ENCODE measurements around the gene PRKCD.
A peak's percentile ranks its signal among the peaks of the same experiment; 100 is the strongest.

PRKCD gene

GRCh38 chr3:53160660-53161449 lies at the start of gene PRKCD:
PRKCD (plus strand) TSS chr3:53161209; CDS start chr3:53178423, 17,214 bp downstream.
- peak within 1 kb of the TSS; percentile 78 for H3K4me3 ChIP-seq (ENCODE audit: low read depth, low read length)

GRCh38 chr3:53111822-53112221 lies 49.2 kb upstream of the PRKCD start:
- no peak overlapping the region for H3K4me3 ChIP-seq (ENCODE audit: low read depth, low read length)

GRCh38 chr3:53113293-53114010 lies 47.6 kb upstream of the PRKCD start:
- H3K4me3 ChIP-seq (ENCODE audit: low read depth, low read length): no peak overlapping the region

GRCh38 chr3:53114011-53114400 lies 47.0 kb upstream of the PRKCD start:
- no peak overlapping the region for H3K4me3 ChIP-seq (ENCODE audit: low read depth, low read length)

GRCh38 chr3:53114412-53115074 lies 46.5 kb upstream of the PRKCD start:
- H3K4me3 ChIP-seq (ENCODE audit: low read depth, low read length): no peak overlapping the region

- H3K4me3 ChIP-seq (ENCODE audit: low read depth, low read length): no peak overlapping the region
Observed at GRCh38 chr3:53116956-53117355, 44.1 kb upstream of the PRKCD start.

GRCh38 chr3:53120336-53120735 lies 40.7 kb upstream of the PRKCD start:
- no peak overlapping the region for H3K4me3 ChIP-seq (ENCODE audit: low read depth, low read length)

GRCh38 chr3:53122255-53122932 lies 38.6 kb upstream of the PRKCD start:
- no peak overlapping the region for H3K4me3 ChIP-seq (ENCODE audit: low read depth, low read length)

GRCh38 chr3:53122933-53123305 lies 38.1 kb upstream of the PRKCD start:
- no peak overlapping the region for H3K4me3 ChIP-seq (ENCODE audit: low read depth, low read length)

GRCh38 chr3:53123510-53123909 lies 37.5 kb upstream of the PRKCD start:
- no peak overlapping the region for H3K4me3 ChIP-seq (ENCODE audit: low read depth, low read length)

GRCh38 chr3:53123953-53124352 lies 37.1 kb upstream of the PRKCD start:
- H3K4me3 ChIP-seq (ENCODE audit: low read depth, low read length): no peak overlapping the region

GRCh38 chr3:53126601-53127000 lies 34.4 kb upstream of the PRKCD start:
- no peak overlapping the region for H3K4me3 ChIP-seq (ENCODE audit: low read depth, low read length)

GRCh38 chr3:53129344-53129743 lies 31.7 kb upstream of the PRKCD start:
- H3K4me3 ChIP-seq (ENCODE audit: low read depth, low read length): peak overlapping the region; percentile 90

GRCh38 chr3:53130179-53131061 lies 30.6 kb upstream of the PRKCD start, which contains the start of gene RFT1:
RFT1 (minus strand) TSS chr3:53130435; CDS start chr3:53130400, 35 bp downstream.
- H3K4me3 ChIP-seq (ENCODE audit: low read depth, low read length): peak within 1 kb of the TSS; percentile 90

GRCh38 chr3:53131096-53131495 lies 29.9 kb upstream of the PRKCD start:
- H3K4me3 ChIP-seq (ENCODE audit: low read depth, low read length): no peak overlapping the region

GRCh38 chr3:53132347-53132746 lies 28.7 kb upstream of the PRKCD start:
- no peak overlapping the region for H3K4me3 ChIP-seq (ENCODE audit: low read depth, low read length)

- no peak overlapping the region for H3K4me3 ChIP-seq (ENCODE audit: low read depth, low read length)
Observed at GRCh38 chr3:53134631-53135232, 26.3 kb upstream of the PRKCD start.

- no peak overlapping the region for H3K4me3 ChIP-seq (ENCODE audit: low read depth, low read length)
Observed at GRCh38 chr3:53137221-53137620, 23.8 kb upstream of the PRKCD start.

- H3K4me3 ChIP-seq (ENCODE audit: low read depth, low read length): no peak overlapping the region
Observed at GRCh38 chr3:53137835-53138446, 23.1 kb upstream of the PRKCD start.
